Kidney epithelial cell (primary cell): ENCODE results near the gene SRGAP3. TPM values are rescaled to one million over a fixed set of nuclear protein-coding genes. Genes with fewer than 3 reads are reported as not detected.

ENCODE experiments used
- DNase-seq: peaks from one replicate; pipeline ENCODE4 v3.0.0-alpha.2; 2010; ENCODE audit warnings: low read depth
- H3K27me3 ChIP-seq: 2 replicates; pipeline ENCODE4 v1.6.0; 2011; ENCODE audit warnings: low read length; ENCODE audit not compliant: control insufficient read depth, insufficient read depth
- H3K36me3 ChIP-seq: 2 replicates; pipeline ENCODE4 v1.5.1; 2011; ENCODE audit warnings: low read length; ENCODE audit not compliant: control insufficient read depth, insufficient read depth
- H3K4me3 ChIP-seq: 2 replicates; pipeline ENCODE4 v1.5.1; 2011; ENCODE audit warnings: low read depth, mild to moderate bottlenecking, control low read depth, low read length
- CTCF ChIP-seq: IDR thresholded peaks from 2 replicates; pipeline ENCODE4 v1.5.1; 2011; ENCODE audit warnings: mild to moderate bottlenecking, moderate library complexity, low read length, control low read depth, inconsistent platforms; ENCODE audit not compliant: insufficient read depth, poor library complexity, severe bottlenecking
- total RNA-seq: library from RNA; depleted of rRNA; stranded (reverse); fragments of >200 nt; gene quantifications from 2 replicates; pipeline ENCODE4 v1.2.3, GENCODE V29; 2015

The SRGAP3 gene
- total RNA-seq, 1 donor from 2014 or later: 4.9 TPM

- peak; percentile 4 for DNase-seq
- Histone ChIP-seq H3K36me3 (no peaks in the 10 kb centered on the region), H3K4me3 (no peak overlapping the region), H3K27me3 (no peaks in the 10 kb centered on the region)
- no peak for TF ChIP-seq CTCF
These were observed 35.3 kb downstream of the SRGAP3 start for GRCh38 chr3:9214185-9214584.

DNA sequence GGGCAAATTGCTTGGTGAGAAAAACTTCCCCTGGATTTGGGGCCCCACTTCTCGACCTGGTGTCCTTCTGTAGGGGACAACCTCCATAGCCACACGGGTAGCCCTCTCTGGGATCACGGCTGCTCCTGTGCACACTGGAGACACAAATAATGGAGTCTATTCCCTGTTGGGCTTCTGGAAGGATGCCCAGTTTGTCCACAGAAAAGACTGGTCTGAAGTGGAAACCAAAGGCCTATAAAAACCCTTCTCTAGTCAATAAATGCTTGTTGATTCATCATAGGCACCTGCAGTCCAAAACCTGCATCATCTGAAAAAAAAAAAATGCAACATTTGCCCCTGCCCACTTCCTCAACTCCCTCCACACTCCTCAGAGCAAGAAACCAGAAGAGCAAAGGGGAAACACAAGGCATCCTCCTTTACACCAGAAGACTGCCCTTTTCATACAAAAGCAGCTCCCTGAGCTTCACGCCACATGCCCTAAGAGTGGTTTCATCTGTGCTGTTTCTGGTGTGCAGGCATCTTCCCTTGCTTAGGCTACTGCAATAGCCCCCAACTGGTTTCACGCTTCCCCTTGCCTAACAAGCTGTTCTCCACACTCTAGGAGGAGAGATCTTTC, 36.3 kb downstream of the SRGAP3 start:
- no peak for TF ChIP-seq CTCF
- H3K27me3 ChIP-seq: no peaks in the 10 kb centered on the region
- no peak overlapping the region for H3K4me3 ChIP-seq
- no peak for DNase-seq
- H3K36me3 ChIP-seq: no peaks in the 10 kb centered on the region

DNA sequence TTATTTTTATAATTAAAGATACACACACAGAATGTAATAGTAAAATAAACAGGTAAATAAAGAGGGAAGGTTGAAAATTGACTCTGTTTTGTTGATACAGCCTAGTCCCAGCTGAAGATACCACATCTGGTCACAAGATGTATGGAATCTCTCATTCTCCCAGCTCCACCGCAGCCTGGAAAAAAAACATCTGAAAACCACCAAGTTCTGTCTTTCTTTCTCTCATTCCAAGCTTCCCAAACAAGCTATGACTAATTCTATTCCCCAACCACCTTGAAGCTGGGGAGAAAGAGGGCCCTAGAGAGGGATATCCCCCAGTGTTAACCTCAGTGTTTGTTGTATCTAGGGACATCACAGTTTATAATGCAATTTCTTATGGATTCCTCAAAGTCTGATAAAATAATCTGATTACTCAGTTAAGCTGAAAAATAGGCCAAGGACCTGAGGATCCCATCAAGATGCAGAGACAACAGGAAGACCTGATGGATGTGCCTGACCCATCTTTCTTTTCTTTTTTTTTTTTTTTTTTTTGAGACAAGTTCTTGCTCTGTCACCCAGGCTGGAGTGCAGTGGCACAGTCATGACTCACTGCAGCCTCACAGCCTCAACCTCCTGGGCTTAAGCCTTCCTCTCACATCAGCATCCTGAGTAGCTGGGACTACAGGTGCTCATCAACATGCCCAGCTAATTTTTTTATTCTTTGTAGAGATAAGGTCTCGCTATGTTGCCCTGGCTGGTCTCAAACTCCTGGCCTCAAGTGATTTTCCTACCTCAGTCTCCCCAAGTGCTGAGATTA, 38.1 kb downstream of the SRGAP3 start:
- no peak for TF ChIP-seq CTCF
- H3K4me3 ChIP-seq: no peak overlapping the region
- peak; percentile 25 for DNase-seq
- H3K27me3 ChIP-seq: no peaks in the 10 kb centered on the region
- H3K36me3 ChIP-seq: no peaks in the 10 kb centered on the region

DNA sequence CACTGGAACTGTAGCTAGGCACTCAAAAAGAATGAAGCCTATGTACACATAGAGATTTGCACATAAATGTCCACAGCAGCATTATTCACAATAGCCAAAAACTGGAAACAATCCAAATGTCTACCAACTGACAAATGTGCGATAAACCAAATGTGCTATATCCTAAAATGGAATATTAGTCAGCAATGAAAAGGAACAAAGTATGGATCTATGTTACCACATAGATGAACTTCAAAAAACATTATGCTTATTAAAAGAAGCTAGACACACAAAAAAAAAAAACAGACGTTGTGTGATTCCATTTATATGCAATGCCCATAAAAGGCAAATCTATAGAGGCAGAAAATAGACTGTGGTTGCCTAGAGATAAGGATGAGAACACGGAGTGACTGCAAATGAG, 39.7 kb downstream of the SRGAP3 start:
- no peak for TF ChIP-seq CTCF
- H3K27me3 ChIP-seq: no peaks in the 10 kb centered on the region
- H3K36me3 ChIP-seq: no peaks in the 10 kb centered on the region
- no peak for DNase-seq
- no peak overlapping the region for H3K4me3 ChIP-seq

DNA sequence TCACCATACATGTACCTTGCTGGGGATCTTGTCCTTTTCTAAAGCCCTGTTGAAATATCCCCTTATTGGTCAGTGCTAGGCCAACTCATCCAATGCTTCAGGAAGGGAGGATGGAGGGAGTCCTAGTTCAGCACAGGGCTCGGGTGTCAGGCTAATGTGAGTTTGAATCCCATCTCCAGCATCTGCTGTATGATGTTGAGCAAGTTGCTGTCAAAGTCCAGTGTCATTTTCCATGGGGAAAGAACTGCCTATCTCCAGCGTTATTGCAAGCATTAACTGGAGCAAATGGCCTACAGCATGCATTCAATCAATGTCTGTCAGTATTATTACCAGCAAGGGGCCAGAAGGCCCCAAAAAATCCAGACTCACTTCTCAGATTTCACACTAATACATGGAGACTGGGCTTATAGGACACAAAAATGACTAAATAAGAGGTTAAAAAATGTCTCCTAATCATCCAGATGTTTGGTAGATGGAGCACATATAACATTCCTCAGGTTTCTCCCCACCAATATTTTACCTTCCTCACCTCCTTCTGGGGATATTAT, 40.8 kb downstream of the SRGAP3 start:
- H3K4me3 ChIP-seq: no peak overlapping the region
- H3K36me3 ChIP-seq: no peaks in the 10 kb centered on the region
- no peaks in the 10 kb centered on the region for H3K27me3 ChIP-seq
- DNase-seq: no peak
- no peak for TF ChIP-seq CTCF
